GM12872 (cell line): Measurements from ENCODE around the gene ARFGAP1.

Experiments used
- CTCF ChIP-seq: IDR thresholded peaks from 3 replicates; pipeline ENCODE4 v1.5.1; 2011; ENCODE audit warnings: low read depth, mild to moderate bottlenecking, low read length, moderate library complexity; ENCODE audit not compliant: insufficient read depth

Gene ARFGAP1

GRCh38 chr20:63227260-63227659 lies 45.4 kb upstream of the ARFGAP1 start:
- no peak for TF ChIP-seq CTCF

- no peak for TF ChIP-seq CTCF
Measured at GRCh38 chr20:63228806-63229205, 43.8 kb upstream of the ARFGAP1 start.

GRCh38 chr20:63230800-63231268 lies 41.8 kb upstream of the ARFGAP1 start:
- peak; percentile 42; the same call in 2 of the 3 replicates for TF ChIP-seq CTCF

GRCh38 chr20:63232235-63233060 lies 40.2 kb upstream of the ARFGAP1 start:
- no peak for TF ChIP-seq CTCF

GRCh38 chr20:63233061-63233344 lies 39.6 kb upstream of the ARFGAP1 start:
- no peak for TF ChIP-seq CTCF

GRCh38 chr20:63233924-63234323 lies 38.7 kb upstream of the ARFGAP1 start:
- no peak for TF ChIP-seq CTCF

GRCh38 chr20:63234693-63235398 lies 37.8 kb upstream of the ARFGAP1 start:
- TF ChIP-seq CTCF = peak; percentile 62
